Prostate gland (tissue), 2 donors: Measurements from ENCODE around the gene PRDM16.

ENCODE experiments used
- POLR2A ChIP-seq: fragments of 450-650 bp; IDR thresholded peaks from one replicate; pipeline ENCODE4 v1.6.1; 2016; ENCODE audit warnings: antibody characterized with exemption, mild to moderate bottlenecking
- POLR2AphosphoS5 ChIP-seq: sonication (generic); formaldehyde crosslinking; IDR thresholded peaks from one replicate; pipeline ENCODE4 v1.6.1; 2017; ENCODE audit warnings: antibody characterized with exemption
- TF ChIP-seq, protein P1 (sequence below), 4 experiments: fragments of 200-600 bp in 2 of 4; fragments of 450-650 bp in 2 of 4; sonication (generic) in 2 of 4; IDR thresholded peaks; 1 replicate in 3 of 4; 2 replicates in 1 of 4; pipeline ENCODE4 v1.5.1; 2016 to 2019; ENCODE audit warnings: antibody characterized with exemption in 4 of 4, mild to moderate bottlenecking in 2 of 4, moderate library complexity in 2 of 4

- TF ChIP-seq, protein P1, sequence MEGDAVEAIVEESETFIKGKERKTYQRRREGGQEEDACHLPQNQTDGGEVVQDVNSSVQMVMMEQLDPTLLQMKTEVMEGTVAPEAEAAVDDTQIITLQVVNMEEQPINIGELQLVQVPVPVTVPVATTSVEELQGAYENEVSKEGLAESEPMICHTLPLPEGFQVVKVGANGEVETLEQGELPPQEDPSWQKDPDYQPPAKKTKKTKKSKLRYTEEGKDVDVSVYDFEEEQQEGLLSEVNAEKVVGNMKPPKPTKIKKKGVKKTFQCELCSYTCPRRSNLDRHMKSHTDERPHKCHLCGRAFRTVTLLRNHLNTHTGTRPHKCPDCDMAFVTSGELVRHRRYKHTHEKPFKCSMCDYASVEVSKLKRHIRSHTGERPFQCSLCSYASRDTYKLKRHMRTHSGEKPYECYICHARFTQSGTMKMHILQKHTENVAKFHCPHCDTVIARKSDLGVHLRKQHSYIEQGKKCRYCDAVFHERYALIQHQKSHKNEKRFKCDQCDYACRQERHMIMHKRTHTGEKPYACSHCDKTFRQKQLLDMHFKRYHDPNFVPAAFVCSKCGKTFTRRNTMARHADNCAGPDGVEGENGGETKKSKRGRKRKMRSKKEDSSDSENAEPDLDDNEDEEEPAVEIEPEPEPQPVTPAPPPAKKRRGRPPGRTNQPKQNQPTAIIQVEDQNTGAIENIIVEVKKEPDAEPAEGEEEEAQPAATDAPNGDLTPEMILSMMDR (IDR thresholded peaks at IDR 0.05), result no peak
- TF ChIP-seq POLR2AphosphoS5 (no peak), POLR2A (no peak)
Measured at GRCh38 chr1:3368059-3368458, 299.1 kb downstream of the PRDM16 start.
